K562 (cell line): ENCODE measurements around the gene PRSS53. TPM values are rescaled to one million over a fixed set of nuclear protein-coding genes. Genes with fewer than 3 reads are reported as not detected.

Source experiments
- ATAC-seq: fragments of 200-7000 bp; cut with Tn5 transposase; 3 replicates; pipeline ENCODE4 v1.9.1; 2020; ENCODE audit warnings: moderate library complexity
- BruUV-seq: library from RNA; stranded (reverse); fragments of 400-500 nt; replicated peaks from 2 replicates; lab custom pipeline; 2021; lab: Mats Ljungman, UMichigan
- CTCF ChIA-PET: fragments of 300-600 bp; formaldehyde crosslinking; extraction: SDS; loops from one replicate; lab custom pipeline; 2021; ENCODE audit warnings: low intra/inter-chr PET ratio; lab: Yijun Ruan, JAX
- POLR2A ChIA-PET: fragments of 300-600, 350-650 bp; sonication (Branson Sonifier 250); formaldehyde crosslinking; extraction: SDS; loops from one replicate; lab custom pipeline; 2021; ENCODE audit warnings: antibody characterized with exemption, inconsistent platforms; lab: Yijun Ruan, JAX
- DNase-seq, 4 experiments: peaks; one replicate each; pipeline versions ENCODE4 v3.0.0 to v3.0.0-alpha.2; 2011 to 2018; ENCODE audit warnings: low spot score in 3 of 4, mixed read lengths in 3 of 4; ENCODE audit errors: extremely low read depth in 1 of 4
- FAIRE-seq: peaks from 2 replicates; lab custom pipeline; 2011; peaks lifted over from hg19 to GRCh38; lab: Jason Lieb, UNC
- H2AFZ ChIP-seq: 2 replicates; pipeline ENCODE4 v1.6.0; 2011; ENCODE audit warnings: low read depth, low read length, control low read depth, inconsistent platforms
- H3K27ac ChIP-seq: fragments of 200-600 bp; 3 replicates; pipeline ENCODE4 v1.8.0; 2011; ENCODE audit warnings: low read depth, mild to moderate bottlenecking, control low read depth, inconsistent platforms, low read length, moderate library complexity, mixed read lengths; ENCODE audit errors: extremely low read depth
- H3K27me3 ChIP-seq, 2 experiments: fragments of 300-600 bp in 1 of 2; 2 replicates in 1 of 2; 3 replicates in 1 of 2; pipeline versions ENCODE4 v1.6.0 to v1.8.0; 2011; ENCODE audit warnings: inconsistent platforms in 2 of 2, low read length in 2 of 2, mild to moderate bottlenecking in 1 of 2, mixed read lengths in 1 of 2, moderate library complexity in 1 of 2; ENCODE audit not compliant: control insufficient read depth in 2 of 2, insufficient read depth in 2 of 2
- H3K36me3 ChIP-seq: fragments of 300-600 bp; 3 replicates; pipeline ENCODE4 v1.8.0; 2011; ENCODE audit warnings: mild to moderate bottlenecking, low read length, inconsistent platforms; ENCODE audit not compliant: control insufficient read depth, insufficient read depth
- H3K4me1 ChIP-seq, 2 experiments: fragments of 200-600 bp in 1 of 2; replicated peaks in 1 of 2; 2 replicates in 1 of 2; 3 replicates in 1 of 2; pipeline versions ENCODE4 v1.5.1 to v1.8.0; 2011; ENCODE audit warnings: inconsistent platforms in 2 of 2, low read length in 2 of 2, mild to moderate bottlenecking in 1 of 2, mixed read lengths in 1 of 2, moderate library complexity in 1 of 2; ENCODE audit not compliant: control insufficient read depth in 2 of 2, insufficient read depth in 2 of 2
- H3K4me2 ChIP-seq: 2 replicates; pipeline ENCODE4 v1.6.1; 2011; ENCODE audit warnings: low read length, control low read depth, inconsistent platforms, mixed read lengths; ENCODE audit not compliant: insufficient read depth
- H3K4me3 ChIP-seq: fragments of 200-600 bp; sonication (generic), shearing (Covaris generic); 2 replicates; pipeline ENCODE4 v1.5.1; 2016; ENCODE audit warnings: control low read depth, inconsistent platforms
- H3K79me2 ChIP-seq: fragments of 200-600 bp; 3 replicates; pipeline ENCODE4 v1.8.0; 2011; ENCODE audit warnings: low read length, inconsistent platforms; ENCODE audit not compliant: control insufficient read depth, insufficient read depth
- H3K9ac ChIP-seq, 2 experiments: 2 replicates each; pipeline versions ENCODE4 v1.6.0 to v1.6.1; 2011; ENCODE audit warnings: low read depth in 2 of 2, low read length in 2 of 2, control low read depth in 1 of 2, inconsistent platforms in 1 of 2, mild to moderate bottlenecking in 1 of 2, mixed read lengths in 1 of 2; ENCODE audit not compliant: insufficient read depth in 1 of 2
- H3K9me1 ChIP-seq: one replicate; pipeline ENCODE4 v1.6.0; 2011; ENCODE audit warnings: inconsistent platforms, mild to moderate bottlenecking, low read length, moderate library complexity; ENCODE audit not compliant: control insufficient read depth, insufficient read depth
- H3K9me3 ChIP-seq: replicated peaks from 2 replicates; pipeline ENCODE4 v1.5.1; 2011; ENCODE audit warnings: low read depth, low read length, inconsistent platforms; ENCODE audit not compliant: control insufficient read depth, insufficient read depth
- H4K20me1 ChIP-seq: replicated peaks from 2 replicates; pipeline ENCODE4 v1.6.1; 2011; ENCODE audit warnings: low read length, inconsistent platforms, mixed read lengths; ENCODE audit not compliant: control insufficient read depth, insufficient read depth
- EWSR1 ChIP-seq: fragments of 450-650 bp; IDR thresholded peaks from 2 replicates; pipeline ENCODE4 v1.6.1; 2018; ENCODE audit warnings: borderline replicate concordance, mild to moderate bottlenecking, low read depth, moderate library complexity; ENCODE audit not compliant: partially characterized antibody
- WGBS: fragments of 100-300 bp; shearing (Covaris generic); methylation state at CpG from one replicate; pipeline ENCODE4 v1.1.6; 2016; ENCODE audit warnings: low coverage, mixed read lengths; ENCODE audit not compliant: insufficient coverage; ENCODE audit errors: missing lambda C conversion rate; 5-methylcytosine and 5-hydroxymethylcytosine counted together
- in situ Hi-C: fragments of 300-500 bp; cut with MboI; formaldehyde crosslinking; loops from 4 replicates; pipeline ENCODE4 v1.15.0; 2018; ENCODE audit warnings: inconsistent platforms, mixed read lengths
- intact Hi-C: fragments of 100-400 bp; cut with micrococcal nuclease; formaldehyde crosslinking; loops from 2 replicates; pipeline ENCODE4 v1.14.2; 2022
- polyA plus RNA-seq, 8 experiments: library from polyadenylated mRNA; depleted of rRNA in 4 of 8; stranded (reverse) in 5 of 8; unstranded in 3 of 8; fragments of >200 nt; fragmentation: Nextera tagmentation in 2 of 8; fragmentation: Illumina TruSeq in 1 of 8; extraction: Ambion mirVana in 2 of 8; extraction: Trizol in 1 of 8; gene quantifications; 2 replicates each; pipeline versions ENCODE4 v1.2.1 to v1.2.3, GENCODE V29; 2011 to 2014; ENCODE audit warnings: inconsistent platforms in 1 of 8, missing spikeins in 1 of 8
- total RNA-seq, 7 experiments: library from RNA; depleted of rRNA in 6 of 7; stranded (reverse); fragments of >200 nt in 6 of 7; fragmentation: Illumina TruSeq in 2 of 7; extraction: Trizol in 2 of 7; gene quantifications; 2 replicates each; pipeline versions ENCODE4 v1.2.1 to v1.2.3, GENCODE V29; 2011 to 2021; ENCODE audit warnings: low replicate concordance in 1 of 7
- TF ChIP-seq, protein P1 (sequence below): fragments of 150-350 bp; IDR thresholded peaks from 2 replicates; pipeline ENCODE4 v1.6.1; 2014; ENCODE audit warnings: low read depth, mild to moderate bottlenecking, low read length, borderline replicate concordance

PRSS53 gene
- total and polyA plus RNA-seq, 9 of the 15 experiments (the other 6 are each of a cell fraction or from before 2014, with no cell fraction given): 0.40 to 1.9 (median 0.78) TPM; not detected in 2

DNA sequence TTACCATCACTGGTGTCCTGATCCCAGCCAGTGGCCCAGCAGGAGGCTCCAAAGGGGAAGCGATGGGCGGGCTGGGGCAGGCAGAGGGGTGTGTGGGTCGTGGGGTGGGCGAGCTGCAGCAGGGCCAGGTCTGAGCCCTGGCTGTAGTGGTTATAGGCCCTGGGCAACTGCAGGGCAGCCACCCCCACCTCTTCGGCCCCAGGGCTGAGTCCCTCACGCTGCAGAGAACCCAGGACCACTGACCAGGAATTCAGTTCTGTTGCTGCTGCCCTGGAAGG, 2.2 kb downstream of the PRSS53 start:
- Histone ChIP-seq H4K20me1 (0 out of 2 replicates have a peak, but pooled peaks cover 5% of the 10 kb centered on the region), H3K27ac (no peak overlapping the region), H3K4me1 (peaks cover 0 to 57% of the 10 kb centered on the region in 2 experiments; a peak in 3 of 5 replicates), H3K9me3 (no peaks in the 10 kb centered on the region), H3K79me2 (no peaks in the 10 kb centered on the region), H3K36me3 (peaks cover 56% of the 10 kb centered on the region; the same call in 2 of the 3 replicates), H3K4me2 (no peak overlapping the region), H3K4me3 (no peak overlapping the region), H3K27me3 (no peaks in the 10 kb centered on the region), H2AFZ (no peak overlapping the region), H3K9ac (0 out of 4 replicates have a peak overlapping the region, but pooled peaks of 1 of the 2 experiments have one; percentile 19), H3K9me1 (no peaks in the 10 kb centered on the region)
- intact Hi-C loops (no loop called here), in situ Hi-C loops (no loop called here)
- BruUV-seq: no TSS peak
- ChIA-PET CTCF (no interaction called here), POLR2A (interaction anchor here (0.6 to 3.4 kb wide), 5 partner anchors 9 to 1160 kb away, joined by 3 to 32 read pairs (median 3); partner anchors contain the start of genes ZNF646 and ZNF668)
- FAIRE-seq (no peak), ATAC-seq (no peak), DNase-seq (no peak)
- TF ChIP-seq, protein P1, sequence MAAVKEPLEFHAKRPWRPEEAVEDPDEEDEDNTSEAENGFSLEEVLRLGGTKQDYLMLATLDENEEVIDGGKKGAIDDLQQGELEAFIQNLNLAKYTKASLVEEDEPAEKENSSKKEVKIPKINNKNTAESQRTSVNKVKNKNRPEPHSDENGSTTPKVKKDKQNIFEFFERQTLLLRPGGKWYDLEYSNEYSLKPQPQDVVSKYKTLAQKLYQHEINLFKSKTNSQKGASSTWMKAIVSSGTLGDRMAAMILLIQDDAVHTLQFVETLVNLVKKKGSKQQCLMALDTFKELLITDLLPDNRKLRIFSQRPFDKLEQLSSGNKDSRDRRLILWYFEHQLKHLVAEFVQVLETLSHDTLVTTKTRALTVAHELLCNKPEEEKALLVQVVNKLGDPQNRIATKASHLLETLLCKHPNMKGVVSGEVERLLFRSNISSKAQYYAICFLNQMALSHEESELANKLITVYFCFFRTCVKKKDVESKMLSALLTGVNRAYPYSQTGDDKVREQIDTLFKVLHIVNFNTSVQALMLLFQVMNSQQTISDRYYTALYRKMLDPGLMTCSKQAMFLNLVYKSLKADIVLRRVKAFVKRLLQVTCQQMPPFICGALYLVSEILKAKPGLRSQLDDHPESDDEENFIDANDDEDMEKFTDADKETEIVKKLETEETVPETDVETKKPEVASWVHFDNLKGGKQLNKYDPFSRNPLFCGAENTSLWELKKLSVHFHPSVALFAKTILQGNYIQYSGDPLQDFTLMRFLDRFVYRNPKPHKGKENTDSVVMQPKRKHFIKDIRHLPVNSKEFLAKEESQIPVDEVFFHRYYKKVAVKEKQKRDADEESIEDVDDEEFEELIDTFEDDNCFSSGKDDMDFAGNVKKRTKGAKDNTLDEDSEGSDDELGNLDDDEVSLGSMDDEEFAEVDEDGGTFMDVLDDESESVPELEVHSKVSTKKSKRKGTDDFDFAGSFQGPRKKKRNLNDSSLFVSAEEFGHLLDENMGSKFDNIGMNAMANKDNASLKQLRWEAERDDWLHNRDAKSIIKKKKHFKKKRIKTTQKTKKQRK: no peak
- no peak for TF ChIP-seq EWSR1
- WGBS: 100% methylated on average over 1 of the region's 6 CpGs
